ENCODE measurements around the gene ATP5MC3.
"Not testable (repeated sequence)": the region's sequence is repeated elsewhere in the genome, so short reads cannot be mapped to it uniquely, and the experiment has no call there.

ATP5MC3 gene

GRCh38 chr2:175181104-175181876, at the start of gene ATP5MC3:
TSS of gene ATP5MC3 (minus strand) at chr2:175181710. CDS start at chr2:175181393, 317 bp downstream.
- H3K4me3 ChIP-seq (ENCODE audit: low read length in 2 of 2) = peak within 1 kb of the TSS; percentile 90 to 96
- H3K27ac ChIP-seq (ENCODE audit: low read depth in 2 of 2, low read length in 2 of 2) = peak within 1 kb of the TSS; percentile 94 to 96
- H3K27me3 ChIP-seq (ENCODE audit: control insufficient read depth in 2 of 2, insufficient read depth in 2 of 2, low read length in 2 of 2) = no peaks in the 10 kb centered on the region
- H3K9me3 ChIP-seq (ENCODE audit: control insufficient read depth in 2 of 2, low read length in 2 of 2) = no peaks in the 10 kb centered on the region
- peaks cover 0 to 4% of the 10 kb centered on the region in 2 donors for H3K4me1 ChIP-seq (ENCODE audit: control insufficient read depth in 2 of 2, insufficient read depth in 2 of 2, low read length in 2 of 2)
- H3K9ac ChIP-seq (ENCODE audit: low read depth in 1 of 2, low read length in 2 of 2) = peak within 1 kb of the TSS; percentile 99
- peaks cover 31 to 33% of the 10 kb centered on the region in 2 donors for H3K36me3 ChIP-seq (ENCODE audit: control insufficient read depth in 2 of 2, insufficient read depth in 2 of 2, low read length in 2 of 2)

- H3K9me3 ChIP-seq (ENCODE audit: control insufficient read depth in 2 of 2, low read length in 2 of 2); H3K4me3 ChIP-seq (ENCODE audit: low read length in 2 of 2); H3K27me3 ChIP-seq (ENCODE audit: control insufficient read depth in 2 of 2, insufficient read depth in 2 of 2, low read length in 2 of 2); H3K9ac ChIP-seq (ENCODE audit: low read depth in 1 of 2, low read length in 2 of 2); H3K4me1 ChIP-seq (ENCODE audit: control insufficient read depth in 2 of 2, insufficient read depth in 2 of 2, low read length in 2 of 2); H3K36me3 ChIP-seq (ENCODE audit: control insufficient read depth in 2 of 2, insufficient read depth in 2 of 2, low read length in 2 of 2); H3K27ac ChIP-seq (ENCODE audit: low read depth in 2 of 2, low read length in 2 of 2): not testable (repeated sequence)
These were observed 47.1 kb upstream of the ATP5MC3 start for GRCh38 chr2:175228601-175229000.

- H3K27me3 ChIP-seq (ENCODE audit: control insufficient read depth in 2 of 2, insufficient read depth in 2 of 2, low read length in 2 of 2) = no peaks in the 10 kb centered on the region
- H3K4me3 ChIP-seq (ENCODE audit: low read length in 2 of 2) = no peak overlapping the region
- H3K4me1 ChIP-seq (ENCODE audit: control insufficient read depth in 2 of 2, insufficient read depth in 2 of 2, low read length in 2 of 2) = no peaks in the 10 kb centered on the region
- H3K9ac ChIP-seq (ENCODE audit: low read depth in 1 of 2, low read length in 2 of 2) = no peak overlapping the region
- no peak overlapping the region for H3K27ac ChIP-seq (ENCODE audit: low read depth in 2 of 2, low read length in 2 of 2)
- no peaks in the 10 kb centered on the region for H3K36me3 ChIP-seq (ENCODE audit: control insufficient read depth in 2 of 2, insufficient read depth in 2 of 2, low read length in 2 of 2)
- no peaks in the 10 kb centered on the region for H3K9me3 ChIP-seq (ENCODE audit: control insufficient read depth in 2 of 2, low read length in 2 of 2)
These were observed 46.7 kb upstream of the ATP5MC3 start for GRCh38 chr2:175228179-175228578.

- no peaks in the 10 kb centered on the region for H3K9me3 ChIP-seq (ENCODE audit: control insufficient read depth in 2 of 2, low read length in 2 of 2)
- no peaks in the 10 kb centered on the region for H3K36me3 ChIP-seq (ENCODE audit: control insufficient read depth in 2 of 2, insufficient read depth in 2 of 2, low read length in 2 of 2)
- no peak overlapping the region for H3K4me3 ChIP-seq (ENCODE audit: low read length in 2 of 2)
- H3K4me1 ChIP-seq (ENCODE audit: control insufficient read depth in 2 of 2, insufficient read depth in 2 of 2, low read length in 2 of 2) = no peaks in the 10 kb centered on the region
- no peaks in the 10 kb centered on the region for H3K27me3 ChIP-seq (ENCODE audit: control insufficient read depth in 2 of 2, insufficient read depth in 2 of 2, low read length in 2 of 2)
- H3K27ac ChIP-seq (ENCODE audit: low read depth in 2 of 2, low read length in 2 of 2) = no peak overlapping the region
- no peak overlapping the region for H3K9ac ChIP-seq (ENCODE audit: low read depth in 1 of 2, low read length in 2 of 2)
These were observed 45.9 kb upstream of the ATP5MC3 start for GRCh38 chr2:175227393-175227792.

- Histone ChIP-seq H3K9ac (ENCODE audit: low read depth in 1 of 2, low read length in 2 of 2) (no peak overlapping the region), H3K9me3 (ENCODE audit: control insufficient read depth in 2 of 2, low read length in 2 of 2) (no peaks in the 10 kb centered on the region), H3K36me3 (ENCODE audit: control insufficient read depth in 2 of 2, insufficient read depth in 2 of 2, low read length in 2 of 2) (no peaks in the 10 kb centered on the region), H3K27me3 (ENCODE audit: control insufficient read depth in 2 of 2, insufficient read depth in 2 of 2, low read length in 2 of 2) (no peaks in the 10 kb centered on the region), H3K27ac (ENCODE audit: low read depth in 2 of 2, low read length in 2 of 2) (no peak overlapping the region), H3K4me1 (ENCODE audit: control insufficient read depth in 2 of 2, insufficient read depth in 2 of 2, low read length in 2 of 2) (no peaks in the 10 kb centered on the region), H3K4me3 (ENCODE audit: low read length in 2 of 2) (no peak overlapping the region)
These were observed 38.6 kb upstream of the ATP5MC3 start for GRCh38 chr2:175220075-175220474.

GRCh38 chr2:175218551-175218950, 37.0 kb upstream of the ATP5MC3 start:
- no peaks in the 10 kb centered on the region for H3K4me1 ChIP-seq (ENCODE audit: control insufficient read depth in 2 of 2, insufficient read depth in 2 of 2, low read length in 2 of 2)
- no peaks in the 10 kb centered on the region for H3K9me3 ChIP-seq (ENCODE audit: control insufficient read depth in 2 of 2, low read length in 2 of 2)
- no peak overlapping the region for H3K27ac ChIP-seq (ENCODE audit: low read depth in 2 of 2, low read length in 2 of 2)
- H3K36me3 ChIP-seq (ENCODE audit: control insufficient read depth in 2 of 2, insufficient read depth in 2 of 2, low read length in 2 of 2) = no peaks in the 10 kb centered on the region
- H3K27me3 ChIP-seq (ENCODE audit: control insufficient read depth in 2 of 2, insufficient read depth in 2 of 2, low read length in 2 of 2) = no peaks in the 10 kb centered on the region
- no peak overlapping the region for H3K4me3 ChIP-seq (ENCODE audit: low read length in 2 of 2)
- H3K9ac ChIP-seq (ENCODE audit: low read depth in 1 of 2, low read length in 2 of 2) = no peak overlapping the region

GRCh38 chr2:175207741-175208438, 26.4 kb upstream of the ATP5MC3 start:
- H3K9me3 ChIP-seq (ENCODE audit: control insufficient read depth in 2 of 2, low read length in 2 of 2) = no peaks in the 10 kb centered on the region
- no peak overlapping the region for H3K27ac ChIP-seq (ENCODE audit: low read depth in 2 of 2, low read length in 2 of 2)

GRCh38 chr2:175206866-175207265, 25.4 kb upstream of the ATP5MC3 start:
- Histone ChIP-seq H3K36me3 (ENCODE audit: control insufficient read depth in 2 of 2, insufficient read depth in 2 of 2, low read length in 2 of 2) (no peaks in the 10 kb centered on the region), H3K9ac (ENCODE audit: low read depth in 1 of 2, low read length in 2 of 2) (no peak overlapping the region), H3K27ac (ENCODE audit: low read depth in 2 of 2, low read length in 2 of 2) (no peak overlapping the region), H3K9me3 (ENCODE audit: control insufficient read depth in 2 of 2, low read length in 2 of 2) (no peaks in the 10 kb centered on the region), H3K27me3 (ENCODE audit: control insufficient read depth in 2 of 2, insufficient read depth in 2 of 2, low read length in 2 of 2) (no peaks in the 10 kb centered on the region), H3K4me3 (ENCODE audit: low read length in 2 of 2) (no peak overlapping the region), H3K4me1 (ENCODE audit: control insufficient read depth in 2 of 2, insufficient read depth in 2 of 2, low read length in 2 of 2) (no peaks in the 10 kb centered on the region)

More at GRCh38 chr2:175207741-175208438, 26.4 kb upstream of the ATP5MC3 start:
- Histone ChIP-seq H3K4me3 (ENCODE audit: low read length in 2 of 2) (no peak overlapping the region), H3K9ac (ENCODE audit: low read depth in 1 of 2, low read length in 2 of 2) (no peak overlapping the region), H3K4me1 (ENCODE audit: control insufficient read depth in 2 of 2, insufficient read depth in 2 of 2, low read length in 2 of 2) (no peaks in the 10 kb centered on the region), H3K27me3 (ENCODE audit: control insufficient read depth in 2 of 2, insufficient read depth in 2 of 2, low read length in 2 of 2) (no peaks in the 10 kb centered on the region), H3K36me3 (ENCODE audit: control insufficient read depth in 2 of 2, insufficient read depth in 2 of 2, low read length in 2 of 2) (no peaks in the 10 kb centered on the region)

- no peaks in the 10 kb centered on the region for H3K4me1 ChIP-seq (ENCODE audit: control insufficient read depth in 2 of 2, insufficient read depth in 2 of 2, low read length in 2 of 2)
- H3K27ac ChIP-seq (ENCODE audit: low read depth in 2 of 2, low read length in 2 of 2) = no peak overlapping the region
- no peaks in the 10 kb centered on the region for H3K27me3 ChIP-seq (ENCODE audit: control insufficient read depth in 2 of 2, insufficient read depth in 2 of 2, low read length in 2 of 2)
- no peaks in the 10 kb centered on the region for H3K9me3 ChIP-seq (ENCODE audit: control insufficient read depth in 2 of 2, low read length in 2 of 2)
- H3K36me3 ChIP-seq (ENCODE audit: control insufficient read depth in 2 of 2, insufficient read depth in 2 of 2, low read length in 2 of 2) = no peaks in the 10 kb centered on the region
- no peak overlapping the region for H3K4me3 ChIP-seq (ENCODE audit: low read length in 2 of 2)
- H3K9ac ChIP-seq (ENCODE audit: low read depth in 1 of 2, low read length in 2 of 2) = no peak overlapping the region
These were observed 24.0 kb upstream of the ATP5MC3 start for GRCh38 chr2:175205523-175205922.

GRCh38 chr2:175203621-175204496, 22.3 kb upstream of the ATP5MC3 start:
- no peaks in the 10 kb centered on the region for H3K9me3 ChIP-seq (ENCODE audit: control insufficient read depth in 2 of 2, low read length in 2 of 2)
- no peaks in the 10 kb centered on the region for H3K4me1 ChIP-seq (ENCODE audit: control insufficient read depth in 2 of 2, insufficient read depth in 2 of 2, low read length in 2 of 2)
- no peaks in the 10 kb centered on the region for H3K36me3 ChIP-seq (ENCODE audit: control insufficient read depth in 2 of 2, insufficient read depth in 2 of 2, low read length in 2 of 2)
- no peak overlapping the region for H3K9ac ChIP-seq (ENCODE audit: low read depth in 1 of 2, low read length in 2 of 2)
- H3K27ac ChIP-seq (ENCODE audit: low read depth in 2 of 2, low read length in 2 of 2) = no peak overlapping the region
- no peaks in the 10 kb centered on the region for H3K27me3 ChIP-seq (ENCODE audit: control insufficient read depth in 2 of 2, insufficient read depth in 2 of 2, low read length in 2 of 2)
- H3K4me3 ChIP-seq (ENCODE audit: low read length in 2 of 2) = no peak overlapping the region
